BE2C (cell line): Measurements from ENCODE around the gene ANGPTL8.

Source experiments
- DNase-seq: peaks from one replicate; pipeline ENCODE4 v3.0.0-alpha.2; 2020
- H3K27me3 ChIP-seq: fragments of 250-450 bp; sonication (Bioruptor Pico); 2 replicates; pipeline ENCODE4 v1.5.1; 2020; ENCODE audit warnings: mild to moderate bottlenecking
- H3K36me3 ChIP-seq: fragments of 250-450 bp; sonication (Bioruptor Pico); 2 replicates; pipeline ENCODE4 v1.5.1; 2020; ENCODE audit warnings: mild to moderate bottlenecking
- H3K4me1 ChIP-seq: fragments of 250-450 bp; sonication (Bioruptor Pico); 2 replicates; pipeline ENCODE4 v1.5.1; 2020
- H3K4me3 ChIP-seq: 2 replicates; pipeline ENCODE4 v1.5.1; 2011; ENCODE audit warnings: low read depth, low read length
- H3K9me3 ChIP-seq: fragments of 250-450 bp; sonication (Bioruptor Pico); 2 replicates; pipeline ENCODE4 v1.5.1; 2020
- TF ChIP-seq, protein P1 (sequence below): IDR thresholded peaks from 2 replicates; pipeline ENCODE4 v1.5.1; 2012; ENCODE audit warnings: mild to moderate bottlenecking, low read depth, low read length

The ANGPTL8 gene

DNA sequence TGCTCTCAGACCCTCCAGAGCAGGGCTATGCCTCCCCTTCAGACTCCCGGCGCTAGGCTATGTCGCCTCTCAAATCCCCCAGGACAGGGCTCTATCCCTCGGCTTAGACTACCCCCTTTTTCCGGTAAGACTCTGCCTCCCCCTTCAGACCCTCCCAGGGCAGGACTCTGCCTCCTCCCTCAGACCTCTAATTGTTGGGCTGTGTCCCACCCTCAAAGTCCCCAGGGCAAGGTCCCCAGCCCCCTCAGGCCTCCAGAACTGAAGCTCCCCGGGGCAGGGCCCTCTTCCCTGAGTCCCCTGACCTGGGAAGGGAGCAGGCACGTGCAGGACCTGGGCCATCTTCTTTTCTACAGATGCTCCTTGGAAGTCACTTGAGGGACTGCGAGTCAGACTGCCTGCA, 45.2 kb upstream of the ANGPTL8 start:
- DNase-seq: no peak
- H3K4me3 ChIP-seq: no peak overlapping the region
- TF ChIP-seq, protein P1, sequence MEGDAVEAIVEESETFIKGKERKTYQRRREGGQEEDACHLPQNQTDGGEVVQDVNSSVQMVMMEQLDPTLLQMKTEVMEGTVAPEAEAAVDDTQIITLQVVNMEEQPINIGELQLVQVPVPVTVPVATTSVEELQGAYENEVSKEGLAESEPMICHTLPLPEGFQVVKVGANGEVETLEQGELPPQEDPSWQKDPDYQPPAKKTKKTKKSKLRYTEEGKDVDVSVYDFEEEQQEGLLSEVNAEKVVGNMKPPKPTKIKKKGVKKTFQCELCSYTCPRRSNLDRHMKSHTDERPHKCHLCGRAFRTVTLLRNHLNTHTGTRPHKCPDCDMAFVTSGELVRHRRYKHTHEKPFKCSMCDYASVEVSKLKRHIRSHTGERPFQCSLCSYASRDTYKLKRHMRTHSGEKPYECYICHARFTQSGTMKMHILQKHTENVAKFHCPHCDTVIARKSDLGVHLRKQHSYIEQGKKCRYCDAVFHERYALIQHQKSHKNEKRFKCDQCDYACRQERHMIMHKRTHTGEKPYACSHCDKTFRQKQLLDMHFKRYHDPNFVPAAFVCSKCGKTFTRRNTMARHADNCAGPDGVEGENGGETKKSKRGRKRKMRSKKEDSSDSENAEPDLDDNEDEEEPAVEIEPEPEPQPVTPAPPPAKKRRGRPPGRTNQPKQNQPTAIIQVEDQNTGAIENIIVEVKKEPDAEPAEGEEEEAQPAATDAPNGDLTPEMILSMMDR: no peak
- peaks cover 6% of the 10 kb centered on the region for H3K36me3 ChIP-seq
- H3K27me3 ChIP-seq: no peaks in the 10 kb centered on the region
- no peaks in the 10 kb centered on the region; the same call in 1 of the 2 replicates for H3K4me1 ChIP-seq
- H3K9me3 ChIP-seq: no peaks in the 10 kb centered on the region

GRCh38 chr19:11194656-11195558, 44.5 kb upstream of the ANGPTL8 start:
- H3K4me1 ChIP-seq: no peaks in the 10 kb centered on the region
- peaks cover 6% of the 10 kb centered on the region for H3K36me3 ChIP-seq
- no peak for DNase-seq
- H3K27me3 ChIP-seq: no peaks in the 10 kb centered on the region
- H3K9me3 ChIP-seq: no peaks in the 10 kb centered on the region
- no peak overlapping the region for H3K4me3 ChIP-seq
- TF ChIP-seq, protein P1: no peak

DNA sequence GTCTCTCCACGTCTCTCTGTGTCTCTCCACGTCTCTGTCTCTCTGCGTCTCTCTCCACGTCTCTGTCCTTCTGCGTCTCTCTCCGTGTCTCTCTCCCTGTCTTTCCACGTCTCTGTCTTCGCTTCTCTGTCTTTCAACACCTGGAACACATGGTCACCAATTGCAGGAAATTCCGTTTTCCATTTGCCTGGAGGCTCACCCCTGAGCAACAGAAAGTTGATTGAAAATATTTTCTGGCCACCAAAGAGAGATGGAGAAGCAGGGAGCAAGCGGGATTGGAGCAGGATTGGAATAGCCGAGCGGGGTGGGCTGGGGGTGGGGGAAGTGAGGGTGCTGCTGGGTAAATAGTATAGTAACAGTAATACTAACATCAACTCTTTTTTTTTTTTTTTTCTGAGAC, 43.7 kb upstream of the ANGPTL8 start:
- no peak overlapping the region for H3K4me3 ChIP-seq
- H3K4me1 ChIP-seq: no peaks in the 10 kb centered on the region
- no peaks in the 10 kb centered on the region for H3K27me3 ChIP-seq

DNA sequence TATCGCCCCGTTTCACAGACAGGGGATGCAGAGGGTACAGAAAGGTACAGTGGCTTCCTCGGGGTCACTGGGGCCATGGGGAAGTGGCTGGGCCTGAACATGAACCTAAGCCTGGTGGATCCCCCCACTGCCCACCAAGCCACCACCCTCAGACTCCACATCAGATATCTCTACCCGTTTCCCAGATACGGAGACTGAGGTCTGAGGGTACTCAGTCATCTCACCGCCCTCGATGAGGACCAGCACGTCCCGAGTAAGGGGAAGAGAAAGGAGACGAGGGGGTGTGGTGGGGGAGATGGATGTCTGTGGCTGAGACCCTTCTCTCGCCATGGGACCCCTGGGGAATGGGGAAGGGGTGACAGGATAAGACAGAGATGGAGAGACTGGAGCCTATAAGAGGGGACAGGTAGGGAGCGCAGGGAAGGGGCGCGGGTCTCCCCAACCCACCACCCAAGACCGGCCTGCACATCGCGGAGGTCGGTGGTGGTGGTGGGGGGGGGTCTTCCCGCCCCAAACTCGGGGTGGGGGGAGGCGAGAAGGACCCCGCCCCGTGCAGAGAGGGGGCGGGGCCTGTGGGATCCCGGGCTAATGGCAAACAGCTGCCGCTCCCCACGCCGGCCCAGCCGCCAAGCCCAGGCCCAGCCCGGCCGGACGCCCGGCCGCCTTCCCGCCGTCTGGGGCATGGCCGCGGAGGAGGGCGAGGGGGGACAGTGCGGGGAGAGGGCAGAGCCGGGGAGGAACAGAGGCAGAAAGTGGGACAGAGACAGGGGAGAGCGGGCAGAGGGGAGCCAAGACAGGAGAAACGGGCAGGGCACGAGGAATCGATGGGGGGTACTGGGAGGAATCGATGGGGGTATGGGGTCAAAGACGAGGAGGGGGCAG, 42.8 kb upstream of the ANGPTL8 start:
- Histone ChIP-seq H3K4me1 (no peaks in the 10 kb centered on the region), H3K4me3 (peak overlapping the region; percentile 67), H3K36me3 (peaks cover 6% of the 10 kb centered on the region), H3K9me3 (no peaks in the 10 kb centered on the region), H3K27me3 (no peaks in the 10 kb centered on the region)
- peak; percentile 48 for DNase-seq
- TF ChIP-seq, protein P1: no peak

More for the DNA sequence above, 43.7 kb upstream of the ANGPTL8 start:
- Histone ChIP-seq H3K36me3 (peaks cover 6% of the 10 kb centered on the region), H3K9me3 (no peaks in the 10 kb centered on the region)
- DNase-seq: no peak
- TF ChIP-seq, protein P1: no peak

DNA sequence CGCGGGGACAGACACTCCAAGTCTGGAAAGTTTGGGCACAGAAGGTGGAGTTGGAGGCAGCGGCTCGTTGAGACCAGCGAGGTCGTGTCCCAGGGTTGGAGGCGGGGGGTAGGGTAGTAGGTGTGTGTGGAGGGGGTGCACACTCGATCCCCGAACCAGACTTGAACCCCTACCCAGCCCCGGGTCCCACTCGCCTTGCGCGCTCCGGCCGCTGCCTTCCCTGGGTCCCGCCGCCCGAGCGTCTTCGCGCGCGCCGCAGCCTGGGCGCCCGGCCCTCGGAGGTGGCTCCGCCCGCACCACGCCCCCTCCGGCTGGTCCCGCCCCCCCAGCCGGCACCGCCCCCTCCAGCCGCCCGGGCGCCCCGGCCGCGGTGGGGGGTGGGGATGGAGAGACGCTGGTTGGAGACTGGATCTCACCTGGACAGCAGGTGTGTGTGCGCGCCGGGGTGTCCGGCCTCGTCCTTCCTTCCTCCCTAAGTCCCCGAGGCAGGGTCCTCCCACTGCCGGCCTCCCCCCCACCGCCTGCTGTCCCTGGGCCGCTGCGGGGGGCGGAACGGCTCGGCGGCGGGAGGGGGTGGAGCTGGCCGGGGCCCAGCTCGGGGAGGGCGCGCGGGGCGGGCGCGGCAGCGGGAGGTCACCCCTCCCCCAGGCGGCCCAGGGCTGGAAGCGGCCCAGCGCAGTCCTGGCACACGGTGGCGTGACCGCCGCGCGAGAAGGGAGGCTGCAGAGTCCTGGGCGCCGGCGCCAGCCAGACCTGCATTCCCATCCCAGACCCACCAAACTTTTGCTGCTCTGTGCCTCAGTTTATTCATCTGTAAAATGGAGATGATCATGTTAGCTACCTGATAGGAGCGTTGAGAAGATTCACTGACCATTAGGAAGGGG, 41.9 kb upstream of the ANGPTL8 start, which contains the start of gene KANK2:
Gene KANK2 (minus strand): TSS at position 255 of the 884 bp plus-strand sequence. CDS start 3,034 bp downstream, outside the sequence.
- TF ChIP-seq, protein P1: no peak
- H3K4me3 ChIP-seq: peak within 1 kb of the TSS; percentile 67
- peak; percentile 88 for DNase-seq
- peaks cover 2% of the 10 kb centered on the region for H3K36me3 ChIP-seq
- H3K27me3 ChIP-seq: no peaks in the 10 kb centered on the region
- H3K4me1 ChIP-seq: no peaks in the 10 kb centered on the region
- H3K9me3 ChIP-seq: no peaks in the 10 kb centered on the region
